Loucy (cell line): ENCODE results near the gene IFT81.

ENCODE experiments used
- H2AFZ ChIP-seq: fragments of 200-600 bp; sonication (generic); 2 replicates; pipeline ENCODE4 v1.6.0; 2016; ENCODE audit warnings: antibody characterized with exemption, mild to moderate bottlenecking, low read length, moderate library complexity
- H3F3A ChIP-seq: fragments of 200-600 bp; 2 replicates; pipeline ENCODE4 v1.6.0; 2016; ENCODE audit warnings: antibody characterized with exemption, low read depth, mild to moderate bottlenecking
- H3K27me3 ChIP-seq: fragments of 200-600 bp; sonication (generic); 2 replicates; pipeline ENCODE4 v1.6.1; 2014; ENCODE audit warnings: low read length, mild to moderate bottlenecking; ENCODE audit not compliant: insufficient read depth, poor library complexity, severe bottlenecking
- H3K36me3 ChIP-seq: fragments of 200-600 bp; sonication (generic); 2 replicates; pipeline ENCODE4 v1.6.1; 2016; ENCODE audit warnings: low read length; ENCODE audit not compliant: insufficient read depth
- H3K4me1 ChIP-seq: fragments of 200-600 bp; sonication (generic); 2 replicates; pipeline ENCODE4 v1.5.1; 2014; ENCODE audit warnings: low read length, mild to moderate bottlenecking; ENCODE audit not compliant: insufficient read depth, poor library complexity, severe bottlenecking
- H3K4me2 ChIP-seq: fragments of 200-600 bp; sonication (generic); 2 replicates; pipeline ENCODE4 v1.6.0; 2014; ENCODE audit warnings: antibody characterized with exemption, low read length, low read depth, mild to moderate bottlenecking; ENCODE audit not compliant: poor library complexity, severe bottlenecking
- H3K4me3 ChIP-seq: fragments of 200-600 bp; sonication (generic); 2 replicates; pipeline ENCODE4 v1.5.1; 2014; ENCODE audit warnings: low read length, mild to moderate bottlenecking, mixed read lengths; ENCODE audit not compliant: poor library complexity, severe bottlenecking
- H3K79me2 ChIP-seq: fragments of 200-600 bp; sonication (generic); 2 replicates; pipeline ENCODE4 v1.6.1; 2014; ENCODE audit warnings: low read length; ENCODE audit not compliant: insufficient read depth
- H3K9ac ChIP-seq: fragments of 200-600 bp; sonication (generic); 2 replicates; pipeline ENCODE4 v1.6.0; 2014; ENCODE audit warnings: mild to moderate bottlenecking, low read depth, low read length, moderate library complexity; ENCODE audit not compliant: poor library complexity, severe bottlenecking
- H3K9me2 ChIP-seq: fragments of 200-600 bp; sonication (generic); replicated peaks from 2 replicates; pipeline ENCODE4 v1.6.1; 2016; ENCODE audit warnings: low read depth, low read length, mixed read lengths
- H3K9me3 ChIP-seq: fragments of 200-600 bp; sonication (generic); 2 replicates; pipeline ENCODE4 v1.6.1; 2014; ENCODE audit warnings: mild to moderate bottlenecking, antibody characterized with exemption, low read length, low read depth; ENCODE audit not compliant: insufficient read depth
- H4K20me1 ChIP-seq: fragments of 200-600 bp; sonication (generic); 2 replicates; pipeline ENCODE4 v1.6.0; 2014; ENCODE audit warnings: antibody characterized with exemption, low read length, mild to moderate bottlenecking; ENCODE audit not compliant: insufficient read depth, poor library complexity, severe bottlenecking
- EZH2phosphoT487 ChIP-seq: fragments of 200-600 bp; IDR thresholded peaks from 2 replicates; pipeline ENCODE4 v1.6.1; 2018; ENCODE audit warnings: antibody characterized with exemption, mild to moderate bottlenecking, moderate library complexity, borderline replicate concordance
- TF ChIP-seq, protein P1 (sequence below): fragments of 200-600 bp; sonication (generic); conservative IDR thresholded peaks from 2 replicates; pipeline ENCODE4 v1.5.1; 2014; ENCODE audit warnings: mild to moderate bottlenecking, antibody characterized with exemption, low read length

IFT81 gene

DNA sequence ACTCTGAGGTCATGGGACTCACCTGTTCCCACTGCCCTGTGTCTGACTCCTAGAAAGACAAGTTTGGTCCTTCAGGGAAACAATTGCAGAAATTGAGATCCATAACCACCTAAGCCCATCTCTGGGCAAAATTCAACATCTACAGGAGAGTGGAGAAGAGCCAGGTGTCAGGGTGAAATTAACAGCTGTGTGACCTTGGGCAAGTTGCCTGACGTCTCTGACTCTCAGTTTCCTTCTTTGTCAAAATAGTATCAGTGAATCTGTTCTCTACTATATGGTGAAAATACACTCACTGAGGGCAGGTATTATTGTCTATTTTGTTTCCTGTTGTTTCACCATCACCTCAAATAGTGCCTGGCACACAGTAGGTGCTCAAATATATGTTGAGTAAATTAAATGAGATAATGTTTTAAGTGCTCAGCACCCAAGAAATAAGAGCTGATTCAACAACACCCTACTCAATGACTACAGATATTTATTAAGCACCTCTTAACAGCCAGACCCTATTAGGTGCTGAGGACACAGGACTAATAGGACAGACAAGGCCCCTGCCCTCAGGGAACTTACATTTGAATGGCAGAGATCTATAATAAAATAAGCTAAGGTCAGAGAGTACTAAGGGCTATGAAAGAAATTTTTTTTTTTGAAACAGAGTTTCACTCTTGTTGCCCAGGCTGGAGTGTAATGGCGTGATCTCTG is 14.2 kb upstream of the IFT81 start:
- Histone ChIP-seq H3K4me2 (no peak overlapping the region), H2AFZ (no peak overlapping the region)

DNA sequence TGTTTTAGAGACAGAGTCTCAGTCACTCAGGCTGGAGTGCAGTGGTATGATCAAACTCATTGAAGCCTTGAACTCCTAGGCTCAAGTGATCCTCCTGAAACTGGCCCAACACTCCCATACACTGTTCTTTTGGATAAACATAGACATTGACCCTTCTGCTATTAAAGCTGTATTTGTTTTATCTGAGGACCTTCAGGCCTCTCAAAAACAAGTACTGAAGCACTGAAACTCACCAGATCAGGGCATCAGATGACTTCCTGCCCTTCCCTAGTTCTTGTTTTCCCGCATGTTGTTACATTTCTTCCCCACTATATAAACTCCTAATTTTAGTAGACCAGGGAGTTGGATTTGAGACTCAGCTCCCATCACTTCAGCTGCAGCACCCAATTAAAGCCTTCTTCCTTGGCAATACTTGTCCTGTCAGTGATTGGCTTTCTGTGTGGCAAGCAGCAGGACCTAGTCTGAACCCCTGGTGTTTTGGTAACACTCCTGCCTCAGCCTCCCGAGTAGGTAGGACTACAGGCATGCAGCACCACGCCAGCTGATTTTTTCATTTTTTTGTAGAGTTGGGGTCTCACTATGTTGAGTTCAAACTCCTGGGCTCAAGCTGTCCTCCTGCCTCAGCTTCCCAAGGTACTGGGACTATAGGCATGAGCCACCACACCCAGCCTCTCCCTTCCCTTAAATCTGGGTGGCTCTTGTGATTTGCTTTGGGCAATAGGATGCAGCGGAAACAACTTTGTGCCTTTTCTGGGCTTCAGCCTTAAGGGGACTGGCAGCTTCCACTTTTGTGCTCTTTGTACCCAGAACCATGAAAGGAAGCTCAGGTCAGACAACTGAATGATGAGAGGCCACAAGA is 12.5 kb upstream of the IFT81 start:
- H2AFZ ChIP-seq = 0 out of 2 replicates have a peak overlapping the region, but pooled peaks have one; percentile 1
- no peaks in the 10 kb centered on the region for H4K20me1 ChIP-seq
- no peak overlapping the region for H3K9ac ChIP-seq
- no peak overlapping the region for H3K4me2 ChIP-seq
- H3K27me3 ChIP-seq = no peaks in the 10 kb centered on the region
- no peaks in the 10 kb centered on the region for H3K9me2 ChIP-seq
- no peaks in the 10 kb centered on the region for H3F3A ChIP-seq
- H3K4me1 ChIP-seq = no peaks in the 10 kb centered on the region
- H3K4me3 ChIP-seq = no peak overlapping the region
- H3K79me2 ChIP-seq = no peaks in the 10 kb centered on the region
- TF ChIP-seq EZH2phosphoT487 = no peak
- TF ChIP-seq, protein P1, sequence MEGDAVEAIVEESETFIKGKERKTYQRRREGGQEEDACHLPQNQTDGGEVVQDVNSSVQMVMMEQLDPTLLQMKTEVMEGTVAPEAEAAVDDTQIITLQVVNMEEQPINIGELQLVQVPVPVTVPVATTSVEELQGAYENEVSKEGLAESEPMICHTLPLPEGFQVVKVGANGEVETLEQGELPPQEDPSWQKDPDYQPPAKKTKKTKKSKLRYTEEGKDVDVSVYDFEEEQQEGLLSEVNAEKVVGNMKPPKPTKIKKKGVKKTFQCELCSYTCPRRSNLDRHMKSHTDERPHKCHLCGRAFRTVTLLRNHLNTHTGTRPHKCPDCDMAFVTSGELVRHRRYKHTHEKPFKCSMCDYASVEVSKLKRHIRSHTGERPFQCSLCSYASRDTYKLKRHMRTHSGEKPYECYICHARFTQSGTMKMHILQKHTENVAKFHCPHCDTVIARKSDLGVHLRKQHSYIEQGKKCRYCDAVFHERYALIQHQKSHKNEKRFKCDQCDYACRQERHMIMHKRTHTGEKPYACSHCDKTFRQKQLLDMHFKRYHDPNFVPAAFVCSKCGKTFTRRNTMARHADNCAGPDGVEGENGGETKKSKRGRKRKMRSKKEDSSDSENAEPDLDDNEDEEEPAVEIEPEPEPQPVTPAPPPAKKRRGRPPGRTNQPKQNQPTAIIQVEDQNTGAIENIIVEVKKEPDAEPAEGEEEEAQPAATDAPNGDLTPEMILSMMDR = no peak
- H3K36me3 ChIP-seq = no peaks in the 10 kb centered on the region
- H3K9me3 ChIP-seq = no peaks in the 10 kb centered on the region

More for the DNA sequence above, 14.2 kb upstream of the IFT81 start:
- no peak for TF ChIP-seq EZH2phosphoT487
- TF ChIP-seq, protein P1 = no peak
- no peaks in the 10 kb centered on the region for H4K20me1 ChIP-seq
- H3K4me3 ChIP-seq = no peak overlapping the region
- no peak overlapping the region for H3K9ac ChIP-seq
- H3K27me3 ChIP-seq = no peaks in the 10 kb centered on the region
- no peaks in the 10 kb centered on the region for H3K79me2 ChIP-seq
- H3K9me2 ChIP-seq = no peaks in the 10 kb centered on the region
- no peaks in the 10 kb centered on the region for H3K36me3 ChIP-seq
- no peaks in the 10 kb centered on the region for H3K4me1 ChIP-seq
- H3F3A ChIP-seq = no peaks in the 10 kb centered on the region
- no peaks in the 10 kb centered on the region for H3K9me3 ChIP-seq

DNA sequence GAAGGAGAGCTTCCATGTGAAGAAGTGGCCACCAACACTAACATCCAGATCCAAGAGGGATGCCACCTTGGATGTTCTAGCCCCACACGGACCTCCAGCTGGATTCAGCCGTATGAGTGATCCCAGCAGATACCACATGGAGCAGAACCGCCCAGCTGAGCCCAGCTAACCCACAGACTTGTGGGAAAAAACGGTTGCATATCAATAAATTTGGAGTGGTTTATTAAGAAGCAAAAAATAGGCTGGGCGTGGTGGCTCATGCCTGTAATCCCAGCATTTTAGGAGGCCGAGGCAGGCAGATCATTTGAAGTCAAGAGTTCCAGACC is 11.9 kb upstream of the IFT81 start:
- Histone ChIP-seq H3K9ac (no peak overlapping the region), H4K20me1 (no peaks in the 10 kb centered on the region), H3K79me2 (no peaks in the 10 kb centered on the region), H3K4me2 (no peak overlapping the region), H3K4me1 (no peaks in the 10 kb centered on the region), H3F3A (no peaks in the 10 kb centered on the region), H3K27me3 (no peaks in the 10 kb centered on the region), H3K36me3 (no peaks in the 10 kb centered on the region), H3K9me2 (no peaks in the 10 kb centered on the region), H2AFZ (no peak overlapping the region), H3K4me3 (no peak overlapping the region), H3K9me3 (no peaks in the 10 kb centered on the region)
- no peak for TF ChIP-seq EZH2phosphoT487
- TF ChIP-seq, protein P1 = no peak
